GM12865 (cell line): ENCODE data around the gene VPS9D1.

Experiments
- DNase-seq: peaks from one replicate; pipeline ENCODE4 v3.0.0; 2010; ENCODE audit warnings: low read depth
- H3K4me3 ChIP-seq: 2 replicates; pipeline ENCODE4 v1.5.1; 2011; ENCODE audit warnings: mild to moderate bottlenecking, low read depth, low read length, control low read depth
- TF ChIP-seq, protein P1 (sequence below): IDR thresholded peaks from 2 replicates; pipeline ENCODE4 v1.5.1; 2011; ENCODE audit warnings: low read length, control low read depth, low read depth, inconsistent platforms; ENCODE audit not compliant: insufficient read depth; ENCODE audit errors: missing control alignments

Gene VPS9D1

GRCh38 chr16:89749637-89750036 is 28.9 kb upstream of the VPS9D1 start:
- no peak overlapping the region for H3K4me3 ChIP-seq
- DNase-seq, result no peak
- TF ChIP-seq, protein P1, sequence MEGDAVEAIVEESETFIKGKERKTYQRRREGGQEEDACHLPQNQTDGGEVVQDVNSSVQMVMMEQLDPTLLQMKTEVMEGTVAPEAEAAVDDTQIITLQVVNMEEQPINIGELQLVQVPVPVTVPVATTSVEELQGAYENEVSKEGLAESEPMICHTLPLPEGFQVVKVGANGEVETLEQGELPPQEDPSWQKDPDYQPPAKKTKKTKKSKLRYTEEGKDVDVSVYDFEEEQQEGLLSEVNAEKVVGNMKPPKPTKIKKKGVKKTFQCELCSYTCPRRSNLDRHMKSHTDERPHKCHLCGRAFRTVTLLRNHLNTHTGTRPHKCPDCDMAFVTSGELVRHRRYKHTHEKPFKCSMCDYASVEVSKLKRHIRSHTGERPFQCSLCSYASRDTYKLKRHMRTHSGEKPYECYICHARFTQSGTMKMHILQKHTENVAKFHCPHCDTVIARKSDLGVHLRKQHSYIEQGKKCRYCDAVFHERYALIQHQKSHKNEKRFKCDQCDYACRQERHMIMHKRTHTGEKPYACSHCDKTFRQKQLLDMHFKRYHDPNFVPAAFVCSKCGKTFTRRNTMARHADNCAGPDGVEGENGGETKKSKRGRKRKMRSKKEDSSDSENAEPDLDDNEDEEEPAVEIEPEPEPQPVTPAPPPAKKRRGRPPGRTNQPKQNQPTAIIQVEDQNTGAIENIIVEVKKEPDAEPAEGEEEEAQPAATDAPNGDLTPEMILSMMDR, result no peak

- no peak overlapping the region for H3K4me3 ChIP-seq
- TF ChIP-seq, protein P1, result no peak
- no peak for DNase-seq
Observed at GRCh38 chr16:89748921-89749320, 28.2 kb upstream of the VPS9D1 start.

DNA sequence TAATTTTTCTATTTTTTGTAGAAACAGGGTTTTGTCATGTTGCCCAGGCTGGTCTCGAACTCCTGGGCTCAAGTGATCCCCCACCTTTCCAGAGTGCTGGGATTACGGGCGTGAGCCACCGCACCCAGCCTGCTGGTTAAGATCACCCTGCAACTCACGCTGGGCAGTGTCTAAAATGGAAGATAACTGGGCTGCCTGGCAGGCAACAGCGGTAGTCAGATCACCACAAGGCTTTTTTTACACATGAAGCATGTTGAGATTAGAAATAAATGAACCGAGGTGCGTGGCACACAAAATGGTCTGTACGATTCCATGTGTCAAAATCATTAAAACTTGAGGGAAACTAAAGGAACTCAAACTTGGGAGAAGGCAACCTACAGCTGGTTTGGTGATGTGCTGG is 27.4 kb upstream of the VPS9D1 start:
- no peak for DNase-seq
- no peak overlapping the region for H3K4me3 ChIP-seq
- TF ChIP-seq, protein P1, result no peak

GRCh38 chr16:89746043-89746442 is 25.3 kb upstream of the VPS9D1 start:
- no peak for DNase-seq
- TF ChIP-seq, protein P1, result no peak
- H3K4me3 ChIP-seq, result no peak overlapping the region

DNA sequence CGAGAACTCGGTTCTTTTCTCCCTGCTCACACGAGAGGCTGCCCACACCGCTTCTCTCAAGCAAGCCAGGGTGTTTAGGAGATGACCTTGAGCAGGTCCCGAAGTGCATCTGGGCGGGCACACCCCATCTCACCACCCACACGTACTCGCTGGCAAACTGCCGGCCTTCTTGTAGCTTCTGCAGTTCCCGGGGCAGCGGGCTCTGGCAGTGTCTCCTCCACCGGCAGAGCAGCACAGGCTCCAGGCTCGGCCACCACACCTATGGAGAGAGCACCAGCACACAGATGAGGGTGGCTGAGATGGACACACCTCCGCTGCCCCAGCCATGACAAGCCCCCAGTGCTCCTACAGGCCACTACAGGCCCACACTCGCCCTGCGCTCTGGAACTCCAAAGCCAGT is 24.1 kb upstream of the VPS9D1 start:
- TF ChIP-seq, protein P1, result no peak

GRCh38 chr16:89742948-89743347 is 22.2 kb upstream of the VPS9D1 start:
- TF ChIP-seq, protein P1, result no peak
- no peak for DNase-seq

More for the DNA sequence above, 24.1 kb upstream of the VPS9D1 start:
- DNase-seq, result no peak
- no peak overlapping the region for H3K4me3 ChIP-seq

DNA sequence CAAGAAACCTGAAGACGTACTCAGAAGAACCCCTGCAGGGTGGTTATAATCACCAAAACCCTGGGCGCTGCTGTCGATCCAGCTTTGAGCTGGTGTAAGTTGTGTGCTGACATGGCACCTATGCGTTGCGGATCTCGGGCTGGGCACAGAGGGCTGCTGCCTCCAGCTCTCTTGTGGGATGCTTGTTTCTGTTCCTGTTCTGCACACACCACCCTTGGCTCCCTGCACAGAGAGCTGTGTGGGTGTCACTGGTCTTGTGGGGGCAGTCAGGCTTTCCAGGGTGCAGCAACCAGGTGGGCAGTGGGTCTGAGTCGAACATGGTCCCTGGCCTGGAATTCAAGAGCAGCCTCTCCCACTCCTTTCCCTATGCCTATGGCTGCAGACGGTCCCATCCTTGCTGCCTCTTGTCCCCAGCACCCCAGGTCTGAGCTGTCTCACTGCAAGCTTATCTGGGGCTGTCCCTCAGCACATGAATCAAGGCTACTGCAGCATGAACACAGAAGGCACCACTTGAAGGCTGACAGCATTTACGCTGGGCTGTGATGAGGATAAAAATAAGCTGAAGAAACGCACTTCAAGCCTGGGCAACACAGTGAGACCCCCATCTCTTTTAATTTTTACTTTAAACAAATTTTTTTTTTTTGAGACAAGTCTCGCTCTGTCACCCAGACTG is 20.8 kb upstream of the VPS9D1 start:
- TF ChIP-seq, protein P1, result no peak
- no peak for DNase-seq
- no peak overlapping the region for H3K4me3 ChIP-seq

More at GRCh38 chr16:89742948-89743347, 22.2 kb upstream of the VPS9D1 start:
- no peak overlapping the region for H3K4me3 ChIP-seq
